ENCODE data around the gene SH3RF3. TPM values are rescaled to one million over a fixed set of nuclear protein-coding genes. Genes with fewer than 3 reads are reported as not detected.

The SH3RF3 gene
- total RNA-seq, 1 experiment from 2014 or later = not detected

GRCh38 chr2:109166811-109167210 is 37.8 kb downstream of the SH3RF3 start (continued):
- TF ChIP-seq YY1 (IDR thresholded peaks at IDR 0.05; ENCODE audit: extremely low read depth, insufficient replicate concordance, low read depth, low read length) (no peak), FOSL1 (IDR thresholded peaks at IDR 0.05; ENCODE audit: low read depth) (no peak), MAX (IDR thresholded peaks at IDR 0.05) (no peak), EZH2 (IDR thresholded peaks at IDR 0.05) (no peak), POLR2A (IDR thresholded peaks at IDR 0.05; ENCODE audit: borderline replicate concordance, extremely low read depth, insufficient read depth, insufficient read length) (no peak), ZNF274 (IDR thresholded peaks at IDR 0.05; ENCODE audit: low read depth, low read length) (no peak)
- TF ChIP-seq, protein P1, sequence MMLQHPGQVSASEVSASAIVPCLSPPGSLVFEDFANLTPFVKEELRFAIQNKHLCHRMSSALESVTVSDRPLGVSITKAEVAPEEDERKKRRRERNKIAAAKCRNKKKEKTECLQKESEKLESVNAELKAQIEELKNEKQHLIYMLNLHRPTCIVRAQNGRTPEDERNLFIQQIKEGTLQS (IDR thresholded peaks at IDR 0.05) = no peak

DNA sequence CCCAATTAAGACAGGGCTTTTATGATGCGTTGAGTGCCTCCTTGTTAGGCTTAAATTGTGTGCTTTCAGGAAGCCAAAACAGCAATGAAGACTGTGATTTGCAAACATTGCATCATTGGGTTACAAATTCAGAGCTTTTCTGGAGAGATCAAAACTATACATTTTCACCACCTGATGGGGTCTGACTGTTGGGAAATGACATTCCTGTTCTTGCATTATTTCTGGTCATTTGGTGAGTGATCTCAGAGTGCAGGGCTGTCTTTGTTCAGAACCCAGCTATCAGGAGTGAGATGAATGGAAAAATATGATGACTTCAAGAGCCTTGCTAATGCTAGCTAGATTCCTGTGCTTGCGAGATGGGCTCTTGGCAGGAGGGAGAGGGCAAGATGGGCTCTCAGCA is 39.1 kb downstream of the SH3RF3 start:
- Histone ChIP-seq H3K27ac (ENCODE audit: low read depth, low read length) (no peak overlapping the region), H3K9me2 (ENCODE audit: insufficient read depth) (no peaks in the 10 kb centered on the region), H3K4me2 (ENCODE audit: low read length) (no peak overlapping the region), H3K79me2 (ENCODE audit: insufficient read depth, low read length) (no peaks in the 10 kb centered on the region), H4K20me1 (ENCODE audit: insufficient read depth) (no peaks in the 10 kb centered on the region), H3K9ac (ENCODE audit: low read length) (no peak overlapping the region), H3K4me1 (ENCODE audit: control insufficient read depth in 1 of 2, insufficient read depth in 2 of 2, low read length in 2 of 2) (no peaks in the 10 kb centered on the region), H3K27me3 (ENCODE audit: insufficient read depth, low read length) (peaks cover 22% of the 10 kb centered on the region; the same call in 1 of the 2 replicates), H2AFZ (ENCODE audit: low read depth, low read length, poor library complexity, severe bottlenecking) (no peak overlapping the region), H3K4me3 (replicated peaks in 1 of 2; ENCODE audit: low read depth in 1 of 2, low read length in 2 of 2) (no peak overlapping the region), H3K36me3 (ENCODE audit: control insufficient read depth in 1 of 2, insufficient read depth in 2 of 2, low read length in 2 of 2) (no peaks in the 10 kb centered on the region), H3K9me3 (ENCODE audit: control insufficient read depth in 1 of 2, insufficient read depth in 1 of 2, low read depth in 1 of 2, low read length in 2 of 2) (no peaks in the 10 kb centered on the region)
- intact Hi-C loops (cut with micrococcal nuclease) = no loop called here
- RAD21 ChIA-PET (ENCODE audit: low non-redundant PET in 1 of 2, low total read pairs in 2 of 2, uncharacterized antibody in 2 of 2, unreplicated experiment in 2 of 2) = no interaction called here
- CTCF ChIA-PET = no interaction called here
- no TSS peak for BruUV-seq (replicated peaks)
- POLR2A ChIA-PET = no interaction called here
- ATAC-seq = no peak
- TF ChIP-seq MAX (IDR thresholded peaks at IDR 0.05) (no peak), ZNF274 (IDR thresholded peaks at IDR 0.05; ENCODE audit: low read depth, low read length) (no peak), TCF7L2 (IDR thresholded peaks at IDR 0.05; ENCODE audit: borderline replicate concordance, extremely low read depth, insufficient read depth, insufficient read length) (no peak), ZFX (IDR thresholded peaks at IDR 0.05) (no peak), REST (IDR thresholded peaks at IDR 0.05; ENCODE audit: low read depth) (no peak), SIN3A (IDR thresholded peaks at IDR 0.05; ENCODE audit: low read depth) (no peak), CEBPB (IDR thresholded peaks at IDR 0.05; ENCODE audit: low read depth) (no peak), SRF (IDR thresholded peaks at IDR 0.05; ENCODE audit: low read depth) (no peak), CTCF (IDR thresholded peaks at IDR 0.05 in 2 of 3, conservative IDR thresholded peaks at IDR 0.05 in 1 of 3; ENCODE audit: borderline replicate concordance in 1 of 3, insufficient read depth in 1 of 3, low read depth in 2 of 3, low read length in 2 of 3) (no peak), EZH2 (IDR thresholded peaks at IDR 0.05) (no peak), EZH2phosphoT487 (IDR thresholded peaks at IDR 0.05; ENCODE audit: borderline replicate concordance) (no peak), POLR2A (IDR thresholded peaks at IDR 0.05; ENCODE audit: borderline replicate concordance, extremely low read depth, insufficient read depth, insufficient read length) (no peak), YY1 (IDR thresholded peaks at IDR 0.05; ENCODE audit: extremely low read depth, insufficient replicate concordance, low read depth, low read length) (no peak), POLR2AphosphoS5 (IDR thresholded peaks at IDR 0.05; ENCODE audit: low read depth, low read length) (no peak), ELF1 (IDR thresholded peaks at IDR 0.05; ENCODE audit: borderline replicate concordance, low read depth) (no peak), RAD21 (IDR thresholded peaks at IDR 0.05; ENCODE audit: low read depth) (no peak), FOSL1 (IDR thresholded peaks at IDR 0.05; ENCODE audit: low read depth) (no peak), EGR1 (IDR thresholded peaks at IDR 0.05; ENCODE audit: low read depth) (no peak), JUND (IDR thresholded peaks at IDR 0.05) (no peak)
- TF ChIP-seq, protein P1 (IDR thresholded peaks at IDR 0.05) = no peak
- no peak for DNase-seq (ENCODE audit: low read depth, low spot score)

Measured in HCT116 (cell line).